HG03342 (cell line): ENCODE results near the gene PHF23.

Experiments
- ATAC-seq: cut with Tn5 transposase; IDR thresholded peaks from one replicate; pipeline ENCODE4 v1.9.1; 2021; ENCODE audit warnings: mild to moderate bottlenecking, moderate library complexity; ENCODE audit not compliant: unreplicated experiment

Gene PHF23

GRCh38 chr17:7207120-7208001 is 31.9 kb downstream of the PHF23 start:
- no peak for ATAC-seq

DNA sequence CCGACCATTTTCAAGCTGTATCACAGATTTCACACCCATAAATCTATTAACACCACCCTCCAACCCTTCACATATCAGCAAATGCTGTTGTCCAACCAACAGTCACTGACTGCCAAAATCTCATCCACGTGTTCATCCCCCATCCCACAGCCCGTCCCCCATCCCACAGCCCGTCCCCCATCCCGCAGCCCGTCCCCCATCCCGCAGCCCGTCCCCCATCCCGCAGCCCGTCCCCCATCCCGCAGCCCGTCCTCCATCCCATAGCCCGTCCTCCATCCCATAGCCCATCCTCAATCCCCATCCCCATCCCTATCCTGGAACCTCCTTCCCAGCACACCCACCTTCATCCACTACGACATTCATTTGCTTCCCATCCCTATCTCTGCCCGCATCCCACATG is 33.7 kb downstream of the PHF23 start:
- ATAC-seq = no peak

DNA sequence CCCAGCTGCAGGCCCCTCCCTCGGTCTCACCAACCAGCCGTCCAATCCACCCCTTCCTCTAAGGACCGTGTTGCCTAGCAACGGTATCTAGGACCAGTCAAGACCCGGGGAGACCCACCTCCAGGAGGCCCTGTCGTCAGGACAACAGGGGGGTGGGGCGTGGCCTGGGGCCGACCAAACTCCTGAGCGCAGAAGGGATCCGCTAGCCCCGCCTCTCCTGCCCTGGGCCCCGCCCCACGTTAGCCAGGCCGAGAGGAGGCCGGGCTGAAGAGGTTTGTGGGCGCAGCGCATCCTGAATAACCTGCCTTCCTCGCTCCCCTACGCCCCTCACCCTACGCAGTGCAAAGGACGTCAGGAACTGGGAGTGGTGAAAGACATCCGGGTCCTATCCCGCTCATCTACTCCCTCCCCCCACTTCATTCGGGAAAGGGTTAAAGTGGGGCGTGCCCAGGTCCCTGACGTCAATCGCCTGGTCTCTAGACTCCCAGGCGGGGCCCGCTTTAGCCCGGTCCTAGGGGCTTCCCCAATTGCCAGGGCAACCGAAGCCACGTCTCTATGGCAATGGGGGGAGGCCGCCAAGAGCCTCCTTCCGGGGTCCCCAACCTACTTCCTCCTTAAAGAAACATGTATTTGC is 34.3 kb downstream of the PHF23 start:
- peak; percentile 76 for ATAC-seq

GRCh38 chr17:7204336-7204735 is 34.9 kb downstream of the PHF23 start:
- no peak for ATAC-seq

- no peak for ATAC-seq
These were observed 35.9 kb downstream of the PHF23 start for GRCh38 chr17:7203391-7203790.

GRCh38 chr17:7196651-7197401 is 42.4 kb downstream of the PHF23 start:
- no peak for ATAC-seq

- ATAC-seq = no peak
These were observed 43.3 kb downstream of the PHF23 start for GRCh38 chr17:7195971-7196370.

GRCh38 chr17:7192271-7192937 is 46.9 kb downstream of the PHF23 start:
- no peak for ATAC-seq

GRCh38 chr17:7191571-7192270 is 47.5 kb downstream of the PHF23 start:
- ATAC-seq = no peak

DNA sequence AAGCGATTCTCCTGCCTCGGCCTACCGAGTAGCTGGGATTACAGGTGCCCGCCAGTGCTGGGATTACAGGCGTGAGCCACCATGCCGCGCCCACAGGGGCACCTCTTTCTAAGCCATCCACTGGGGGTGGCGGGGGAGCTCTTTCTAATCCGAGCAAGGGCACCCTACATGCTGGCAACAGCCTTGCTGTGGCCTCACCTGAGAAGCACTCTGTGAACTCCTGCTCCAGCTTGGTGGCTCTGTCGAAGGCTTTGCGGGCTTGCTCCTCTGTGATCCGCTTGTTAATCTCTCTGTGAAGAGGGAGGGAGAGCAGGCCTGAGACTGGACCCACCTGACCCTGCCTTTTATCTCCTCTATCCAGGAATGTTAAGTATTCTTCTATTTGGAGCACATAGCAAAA is 48.2 kb downstream of the PHF23 start:
- ATAC-seq = no peak

- no peak for ATAC-seq
These were observed 48.9 kb downstream of the PHF23 start for GRCh38 chr17:7190276-7190917.

DNA sequence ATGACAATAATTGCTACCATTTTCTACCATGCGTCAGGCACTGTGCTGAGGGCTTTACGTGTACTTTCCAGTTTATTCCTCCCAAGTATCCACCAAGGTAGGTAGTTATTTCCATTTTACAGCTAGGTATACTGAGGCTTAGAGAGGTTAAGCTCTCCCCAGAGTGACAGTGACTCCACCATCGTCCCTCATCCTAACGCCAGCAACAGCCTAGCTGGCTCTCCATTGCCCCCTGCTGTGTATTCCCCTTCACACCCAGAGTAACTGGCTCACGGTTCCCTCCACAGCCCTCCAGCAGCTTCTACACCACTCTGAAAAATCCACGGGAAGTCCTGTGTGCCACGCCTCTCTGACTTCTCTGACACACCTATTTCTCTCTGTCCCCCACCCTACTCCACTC is 53.0 kb downstream of the PHF23 start:
- no peak for ATAC-seq
